Tibial nerve (tissue), 4 donors: ENCODE results near the gene CERCAM. TPM values are rescaled to one million over a fixed set of nuclear protein-coding genes. Genes with fewer than 3 reads are reported as not detected.

Source experiments
- DNase-seq, 2 donors: peaks; one replicate each; pipeline ENCODE4 v3.0.0-alpha.2; 2019; ENCODE audit warnings: low spot score in 2 of 2
- H3K27ac ChIP-seq, 4 donors: fragments of 200-600 bp; sonication (generic) in 3 of 4; one replicate each; pipeline ENCODE4 v1.5.1; 2017 to 2019; ENCODE audit warnings: mild to moderate bottlenecking in 1 of 4
- H3K27me3 ChIP-seq, 2 donors: fragments of 200-600 bp; sonication (generic) in 1 of 2; one replicate each; pipeline versions ENCODE4 v1.5.1 to v1.6.0; 2017 to 2019
- H3K36me3 ChIP-seq, 3 donors: fragments of 200-600 bp; sonication (generic); one replicate each; pipeline ENCODE4 v1.5.1; 2018 to 2019
- H3K4me1 ChIP-seq, 4 donors: fragments of 200-600 bp; sonication (generic) in 3 of 4; one replicate each; pipeline ENCODE4 v1.5.1; 2017 to 2019
- H3K4me3 ChIP-seq, 4 donors: fragments of 200-600 bp; sonication (generic) in 3 of 4; one replicate each; pipeline ENCODE4 v1.5.1; 2017 to 2019; ENCODE audit warnings: mild to moderate bottlenecking in 1 of 4, moderate library complexity in 1 of 4
- H3K9me3 ChIP-seq, 4 donors: fragments of 200-600 bp; sonication (generic) in 3 of 4; one replicate each; pipeline ENCODE4 v1.5.1; 2017 to 2019
- CTCF ChIP-seq, 5 experiments: fragments of 200-600 bp in 3 of 5; fragments of 450-650 bp in 2 of 5; sonication (generic) in 3 of 5; IDR thresholded peaks; one replicate each; pipeline ENCODE4 v1.5.1; 2016 to 2019; ENCODE audit warnings: antibody characterized with exemption in 5 of 5, mild to moderate bottlenecking in 3 of 5, moderate library complexity in 2 of 5
- EP300 ChIP-seq, 2 donors: sonication (generic); formaldehyde crosslinking; IDR thresholded peaks; one replicate each; pipeline ENCODE4 v1.6.1; 2017; ENCODE audit warnings: antibody characterized with exemption in 2 of 2, mild to moderate bottlenecking in 1 of 2
- POLR2A ChIP-seq, 2 donors: fragments of 450-650 bp; IDR thresholded peaks; one replicate each; pipeline ENCODE4 v1.6.1; 2017; ENCODE audit warnings: antibody characterized with exemption in 2 of 2, mild to moderate bottlenecking in 2 of 2, moderate library complexity in 2 of 2
- WGBS, 2 donors: methylation state at CpG; one replicate each; pipeline ENCODE4 v1.1.5; 2018; 5-methylcytosine and 5-hydroxymethylcytosine counted together
- total RNA-seq, 4 donors: library from RNA; depleted of rRNA; stranded (reverse); fragments of >200 nt; gene quantifications; one replicate each; pipeline ENCODE4 v1.1.0, GENCODE V29; 2016

The CERCAM gene
- 10 to 100 TPM; 23.7 to 48.2 (median 31.6) TPM for total RNA-seq

- DNase-seq, result peak; percentile 34 to 41
- H3K4me3 ChIP-seq, result peak within 1 kb of the TSS; percentile 51 to 95 (median 86)
- peaks cover 0 to 24% of the 10 kb centered on the region in 2 donors for H3K27me3 ChIP-seq
- H3K36me3 ChIP-seq, result peaks cover 0 to 31% (median 0%) of the 10 kb centered on the region in 3 donors
- no peaks in the 10 kb centered on the region for H3K9me3 ChIP-seq
- H3K4me1 ChIP-seq, result peaks cover 0 to 27% (median 16%) of the 10 kb centered on the region in 4 donors
- WGBS, 2 donors, result 1% methylated on average over 14 to 31 of the region's 59 CpGs
- H3K27ac ChIP-seq, result peak within 1 kb of the TSS; percentile 25 to 88 (median 78)
- no peak for TF ChIP-seq CTCF (IDR thresholded peaks at IDR 0.05)
Measured at GRCh38 chr9:128420651-128421481, at the start of gene CERCAM. TSS of gene CERCAM (plus strand) at chr9:128420857. CDS start at chr9:128420878, 21 bp downstream.

DNA sequence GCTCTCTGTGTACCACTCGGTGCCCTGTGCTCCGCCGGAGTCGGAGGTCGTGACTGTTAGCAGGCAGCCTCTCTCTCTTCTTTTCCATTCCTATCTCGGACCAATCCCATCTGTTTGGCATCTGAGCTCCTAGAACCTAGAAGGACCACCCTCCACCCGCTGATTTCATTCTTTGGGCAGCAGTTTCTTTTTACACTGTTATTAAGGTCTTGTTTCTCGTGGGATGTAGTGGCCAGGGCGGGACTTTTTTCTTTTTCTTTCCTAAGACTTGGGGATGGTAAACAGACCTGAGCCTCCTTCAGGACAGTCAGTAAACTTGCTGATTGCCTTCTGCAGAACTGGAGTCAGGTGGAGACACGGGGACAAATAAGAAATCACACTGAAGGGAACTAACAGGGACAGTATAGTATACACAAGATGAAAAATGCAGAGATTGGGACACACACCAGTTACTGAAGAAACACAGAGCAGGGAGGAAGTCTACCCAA is 49.0 kb upstream of the CERCAM start:
- H3K4me1 ChIP-seq, result peaks cover 0 to 45% (median 16%) of the 10 kb centered on the region in 4 donors
- TF ChIP-seq CTCF (IDR thresholded peaks at IDR 0.05) (no peak), POLR2A (IDR thresholded peaks at IDR 0.05) (no peak), EP300 (IDR thresholded peaks at IDR 0.05) (no peak)
- peaks cover 0 to 29% (median 0%) of the 10 kb centered on the region in 3 donors for H3K36me3 ChIP-seq
- peak overlapping the region; percentile 83 to 95 (median 92) for H3K27ac ChIP-seq
- H3K27me3 ChIP-seq, result no peaks in the 10 kb centered on the region
- 0 to 1% methylated on average over 10 of the region's 10 CpGs for WGBS, 2 donors
- no peak for DNase-seq
- no peaks in the 10 kb centered on the region for H3K9me3 ChIP-seq
- peak overlapping the region; percentile 61 to 72 (median 68) for H3K4me3 ChIP-seq

DNA sequence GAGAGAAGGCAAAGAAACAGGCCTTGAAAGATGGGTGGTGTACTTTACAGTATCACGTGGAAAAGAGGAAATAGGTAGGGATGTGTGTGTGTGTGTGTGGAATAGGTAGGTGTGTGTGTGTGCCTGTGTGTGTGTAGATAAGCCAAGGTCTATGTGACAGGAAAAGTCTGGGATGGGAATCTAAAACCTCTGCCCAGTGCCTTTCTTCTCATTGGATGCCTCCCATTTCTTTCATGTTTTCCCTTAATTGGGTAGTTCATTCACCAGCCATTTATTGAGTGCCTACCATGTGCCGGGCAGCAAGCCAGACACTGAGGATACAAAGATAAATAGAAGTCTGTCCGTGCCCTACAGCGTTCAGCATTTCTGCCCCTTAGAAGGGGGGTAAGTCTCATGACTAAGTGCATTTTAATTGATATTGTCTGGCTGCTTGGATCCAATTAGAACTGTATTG is 48.4 kb upstream of the CERCAM start:
- peaks cover 0 to 45% (median 16%) of the 10 kb centered on the region in 4 donors for H3K4me1 ChIP-seq
- 24 to 36% methylated on average over 4 of the region's 4 CpGs for WGBS, 2 donors
- no peak for TF ChIP-seq CTCF (IDR thresholded peaks at IDR 0.05)
- no peak for TF ChIP-seq POLR2A (IDR thresholded peaks at IDR 0.05)
- TF ChIP-seq EP300 (IDR thresholded peaks at IDR 0.05), result no peak
- H3K4me3 ChIP-seq, result peak overlapping the region; percentile 61 to 72 (median 68)
- H3K27ac ChIP-seq, result peak overlapping the region in 2 of 4 donors; percentile 90 to 94
- peaks cover 0 to 29% (median 0%) of the 10 kb centered on the region in 3 donors for H3K36me3 ChIP-seq
- no peaks in the 10 kb centered on the region for H3K9me3 ChIP-seq
- DNase-seq, result no peak
- no peaks in the 10 kb centered on the region for H3K27me3 ChIP-seq

GRCh38 chr9:128372784-128373183 is 47.9 kb upstream of the CERCAM start:
- no peaks in the 10 kb centered on the region for H3K27me3 ChIP-seq

More at GRCh38 chr9:128372784-128373183, 47.9 kb upstream of the CERCAM start:
- WGBS, 2 donors, result 85 to 100% methylated on average over 1 of the region's 1 CpG
- no peak for TF ChIP-seq EP300 (IDR thresholded peaks at IDR 0.05)
- no peak for TF ChIP-seq CTCF (IDR thresholded peaks at IDR 0.05)
- TF ChIP-seq POLR2A (IDR thresholded peaks at IDR 0.05), result no peak
- H3K4me1 ChIP-seq, result peaks cover 0 to 45% (median 16%) of the 10 kb centered on the region in 4 donors
- no peak overlapping the region for H3K4me3 ChIP-seq
- peaks cover 0 to 32% (median 0%) of the 10 kb centered on the region in 3 donors for H3K36me3 ChIP-seq
- no peak overlapping the region for H3K27ac ChIP-seq
- no peaks in the 10 kb centered on the region for H3K9me3 ChIP-seq
- DNase-seq, result no peak
